ENCODE measurements around the gene HK1.

HK1 gene

DNA sequence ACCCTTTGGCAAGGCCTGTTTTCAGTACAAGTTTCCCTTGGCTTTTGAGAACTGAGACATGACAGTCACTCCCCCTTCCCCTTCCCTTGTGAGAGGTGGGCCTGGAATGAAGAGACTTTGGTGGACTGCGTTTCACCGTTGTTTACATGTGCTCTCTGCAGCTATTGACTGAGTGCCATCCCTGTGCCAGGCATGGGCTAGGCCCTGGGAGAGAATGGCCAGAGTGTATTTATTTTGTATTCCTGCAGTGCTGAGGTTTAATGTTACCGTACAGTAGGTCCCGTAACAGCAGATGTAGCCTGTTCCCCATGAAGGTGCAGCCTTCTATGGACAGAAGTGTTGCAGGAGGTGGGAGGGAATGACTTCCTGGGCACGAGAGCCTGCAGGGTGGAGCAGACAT is 88.4 kb downstream of the HK1 start:
- H3K27me3 Mint-ChIP-seq = no peaks in the 10 kb centered on the region
- H3K4me1 Mint-ChIP-seq = peaks cover 7% of the 10 kb centered on the region
- H3K9me3 Mint-ChIP-seq = no peaks in the 10 kb centered on the region
- no peak for ATAC-seq (replicated peaks; ENCODE audit: extremely low read depth, poor library complexity, severe bottlenecking)
- no peak overlapping the region for H3K4me3 Mint-ChIP-seq
- H3K36me3 Mint-ChIP-seq (ENCODE audit: insufficient read depth) = peaks cover 46% of the 10 kb centered on the region
- no peak overlapping the region for H3K27ac Mint-ChIP-seq (ENCODE audit: low read depth)
- DNase-seq (ENCODE audit: low spot score in 2 of 2) = no peak

DNA sequence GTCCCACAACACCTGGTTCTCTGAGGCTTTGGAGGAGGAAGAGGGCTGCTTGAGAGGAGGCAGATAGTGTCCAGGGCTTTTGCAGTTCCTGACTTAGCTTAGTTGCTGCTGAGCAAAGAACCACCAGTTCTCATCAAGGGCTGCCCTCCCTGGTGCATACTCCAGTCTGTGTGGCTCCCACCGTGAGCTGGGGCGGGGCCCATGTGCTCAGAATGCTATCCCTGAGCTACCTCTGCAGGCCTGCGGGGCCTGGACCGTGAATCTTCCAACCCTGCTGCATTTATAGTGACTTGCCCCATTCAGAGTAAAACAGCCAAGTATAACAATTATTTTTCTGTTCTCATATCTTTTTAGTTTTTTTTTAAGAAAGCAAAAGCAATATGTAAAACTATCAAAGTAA is 89.2 kb downstream of the HK1 start:
- Mint-ChIP-seq H3K4me1 (peaks cover 6% of the 10 kb centered on the region), H3K4me3 (no peak overlapping the region), H3K36me3 (ENCODE audit: insufficient read depth) (peaks cover 52% of the 10 kb centered on the region), H3K9me3 (no peaks in the 10 kb centered on the region), H3K27me3 (no peaks in the 10 kb centered on the region), H3K27ac (ENCODE audit: low read depth) (no peak overlapping the region)
- DNase-seq (ENCODE audit: low spot score in 2 of 2) (no peak), ATAC-seq (replicated peaks; ENCODE audit: extremely low read depth, poor library complexity, severe bottlenecking) (no peak)

DNA sequence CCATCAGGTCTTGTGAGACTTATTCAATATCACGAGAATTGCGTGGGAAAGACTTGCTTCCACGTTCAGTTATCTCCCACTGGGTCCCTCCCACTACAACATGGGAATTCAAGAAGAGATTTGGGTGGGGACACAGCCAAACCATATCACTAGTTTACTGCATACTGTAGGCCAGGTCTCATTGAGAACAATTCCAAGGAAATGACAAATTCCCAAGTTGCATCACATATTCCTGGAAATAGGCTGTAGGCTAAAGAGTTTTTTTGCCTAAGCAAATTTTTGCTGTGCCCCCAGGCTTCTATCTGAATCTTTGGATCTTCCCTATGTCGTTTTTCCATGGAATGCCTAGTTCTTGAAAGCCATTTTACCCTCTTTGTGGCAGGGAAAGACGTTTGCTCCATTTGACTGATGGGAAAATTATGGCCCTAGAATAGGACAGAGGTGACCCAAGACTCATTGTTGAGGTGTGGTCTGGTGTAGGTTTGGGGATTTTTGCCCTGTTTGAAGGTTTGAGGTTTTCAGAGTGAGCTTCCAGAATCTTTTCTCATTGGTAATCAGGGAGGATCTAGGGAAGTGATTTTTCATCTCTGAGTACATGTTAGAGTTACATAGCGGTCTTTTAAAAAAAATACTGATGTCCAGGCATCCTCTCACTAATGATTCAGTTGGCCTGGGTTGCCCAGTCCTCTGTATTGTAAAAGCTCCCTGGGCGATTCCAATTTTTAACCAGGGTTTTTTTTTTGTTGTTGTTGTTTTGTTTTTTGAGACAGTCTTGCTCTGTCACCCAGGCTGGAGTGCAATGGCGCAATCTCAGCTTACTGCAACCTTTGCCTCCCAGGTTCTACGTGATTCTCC is 94.1 kb downstream of the HK1 start:
- Mint-ChIP-seq H3K4me3 (no peak overlapping the region), H3K4me1 (peaks cover 6% of the 10 kb centered on the region), H3K27ac (ENCODE audit: low read depth) (no peak overlapping the region), H3K9me3 (no peaks in the 10 kb centered on the region), H3K27me3 (no peaks in the 10 kb centered on the region), H3K36me3 (ENCODE audit: insufficient read depth) (peaks cover 34% of the 10 kb centered on the region)
- DNase-seq (ENCODE audit: low spot score in 2 of 2) = no peak
- no peak for ATAC-seq (replicated peaks; ENCODE audit: extremely low read depth, poor library complexity, severe bottlenecking)

DNA sequence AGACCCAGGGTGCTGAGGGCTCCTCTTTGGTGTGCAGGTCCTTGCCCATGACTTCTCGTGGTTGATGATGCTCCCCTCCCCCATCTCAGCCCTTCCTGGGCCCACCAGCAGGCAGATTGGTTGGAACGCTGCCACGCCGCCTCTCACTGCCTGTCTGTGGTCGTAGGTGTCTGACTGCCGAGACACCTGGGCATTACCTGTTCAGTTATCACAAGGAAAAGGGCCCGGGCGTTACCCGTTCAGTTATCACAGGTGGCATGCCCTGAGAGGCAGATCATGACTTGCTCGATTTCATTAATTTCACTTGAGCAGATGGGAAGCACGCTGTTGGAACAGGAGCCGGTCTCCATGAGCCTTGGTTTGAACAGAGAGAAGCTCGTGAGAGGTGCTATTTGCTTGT is 95.9 kb downstream of the HK1 start:
- Mint-ChIP-seq H3K9me3 (no peaks in the 10 kb centered on the region), H3K36me3 (ENCODE audit: insufficient read depth) (peaks cover 36% of the 10 kb centered on the region), H3K4me3 (no peak overlapping the region), H3K4me1 (peaks cover 6% of the 10 kb centered on the region), H3K27ac (ENCODE audit: low read depth) (peak overlapping the region; percentile 90), H3K27me3 (no peaks in the 10 kb centered on the region)
- DNase-seq (ENCODE audit: low spot score in 2 of 2) (no peak), ATAC-seq (replicated peaks; ENCODE audit: extremely low read depth, poor library complexity, severe bottlenecking) (no peak)

DNA sequence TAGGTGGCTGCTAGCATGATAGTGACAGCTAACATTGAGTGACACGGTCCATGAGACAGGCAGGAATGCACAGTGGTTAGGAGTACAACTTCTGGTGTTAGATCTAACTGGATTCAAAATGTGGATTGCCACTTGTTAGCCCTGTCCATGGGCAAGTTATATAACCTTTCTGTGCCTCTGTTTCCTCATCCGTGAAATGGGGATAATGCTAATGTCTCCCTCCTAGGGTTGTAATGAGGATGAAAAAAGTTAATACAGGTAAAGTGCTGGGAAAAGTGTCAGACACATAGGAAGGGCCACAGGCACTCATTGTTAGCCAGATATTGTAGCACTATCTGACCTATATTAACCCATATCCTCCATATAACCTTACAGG is 96.6 kb downstream of the HK1 start:
- H3K36me3 Mint-ChIP-seq (ENCODE audit: insufficient read depth) = peaks cover 36% of the 10 kb centered on the region
- ATAC-seq (replicated peaks; ENCODE audit: extremely low read depth, poor library complexity, severe bottlenecking) (no peak), DNase-seq (ENCODE audit: low spot score in 2 of 2) (no peak)
- H3K4me3 Mint-ChIP-seq = no peak overlapping the region
- H3K4me1 Mint-ChIP-seq = peaks cover 6% of the 10 kb centered on the region
- no peaks in the 10 kb centered on the region for H3K27me3 Mint-ChIP-seq
- H3K27ac Mint-ChIP-seq (ENCODE audit: low read depth) = peak overlapping the region; percentile 90
- H3K9me3 Mint-ChIP-seq = no peaks in the 10 kb centered on the region

DNA sequence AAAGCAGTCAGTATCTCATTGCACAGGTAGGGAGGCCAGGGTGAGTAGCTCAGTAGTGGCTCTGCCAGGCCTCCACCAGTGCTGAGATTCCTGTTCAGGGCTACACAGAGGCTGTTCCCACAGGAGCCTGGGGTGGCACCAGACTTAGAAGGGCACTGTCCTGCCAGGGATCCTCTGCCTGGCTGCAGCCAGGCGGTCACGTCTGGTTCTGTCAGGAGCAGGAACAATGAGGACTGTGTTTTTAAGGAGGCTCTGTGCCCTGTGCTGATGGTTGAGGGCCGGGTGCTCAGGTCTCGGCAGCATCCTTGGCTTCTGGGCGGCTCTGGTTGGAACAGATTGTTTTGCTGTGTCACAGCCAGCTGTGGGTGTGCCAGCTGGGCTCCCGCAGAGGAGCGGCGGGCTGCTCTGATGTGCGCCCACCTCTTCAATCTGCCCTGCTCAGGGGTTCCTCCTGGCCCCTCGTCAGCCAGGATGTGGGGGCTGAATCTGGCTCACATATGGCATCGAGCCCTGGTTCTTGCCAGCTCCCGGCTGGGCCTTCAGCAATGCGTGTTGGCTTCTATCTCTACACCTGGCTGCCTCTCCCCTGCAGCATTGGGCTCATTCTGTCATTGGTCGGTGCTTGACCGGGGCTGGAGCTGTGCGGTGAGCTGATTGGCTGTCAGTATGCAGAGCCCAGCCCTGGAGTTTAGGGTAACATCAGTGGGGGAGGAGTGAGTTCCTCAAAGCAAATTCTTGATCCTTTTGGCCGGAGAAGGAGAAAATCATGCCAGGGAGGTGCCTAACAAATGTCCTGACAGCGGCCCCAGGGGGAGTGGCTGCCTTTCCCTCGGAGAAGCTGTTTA is 97.2 kb downstream of the HK1 start:
- Mint-ChIP-seq H3K9me3 (no peaks in the 10 kb centered on the region), H3K4me3 (no peak overlapping the region), H3K27ac (ENCODE audit: low read depth) (no peak overlapping the region), H3K36me3 (ENCODE audit: insufficient read depth) (peaks cover 35% of the 10 kb centered on the region), H3K27me3 (no peaks in the 10 kb centered on the region), H3K4me1 (peaks cover 6% of the 10 kb centered on the region)
- no peak for DNase-seq (ENCODE audit: low spot score in 2 of 2)
- no peak for ATAC-seq (replicated peaks; ENCODE audit: extremely low read depth, poor library complexity, severe bottlenecking)

DNA sequence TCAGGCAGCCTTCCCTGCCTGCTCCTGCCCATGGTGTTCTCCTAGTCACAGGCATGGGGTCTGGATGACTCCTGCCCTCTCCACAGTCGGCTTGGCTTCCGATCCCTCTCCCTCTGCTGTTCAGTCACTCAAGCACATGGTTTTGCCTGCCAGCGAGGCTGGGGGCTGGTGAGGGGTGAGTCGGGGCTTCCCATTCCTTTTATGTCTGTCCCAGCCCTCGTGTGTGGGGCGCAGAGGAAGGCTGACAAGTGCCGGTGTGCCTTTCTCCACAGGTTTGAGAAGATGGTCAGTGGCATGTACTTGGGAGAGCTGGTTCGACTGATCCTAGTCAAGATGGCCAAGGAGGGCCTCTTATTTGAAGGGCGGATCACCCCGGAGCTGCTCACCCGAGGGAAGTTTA is 98.4 kb downstream of the HK1 start:
- DNase-seq (ENCODE audit: low spot score in 2 of 2) = no peak
- Mint-ChIP-seq H3K4me1 (peaks cover 6% of the 10 kb centered on the region), H3K4me3 (no peak overlapping the region), H3K27me3 (no peaks in the 10 kb centered on the region), H3K27ac (ENCODE audit: low read depth) (no peak overlapping the region), H3K36me3 (ENCODE audit: insufficient read depth) (peaks cover 38% of the 10 kb centered on the region), H3K9me3 (no peaks in the 10 kb centered on the region)
- no peak for ATAC-seq (replicated peaks; ENCODE audit: extremely low read depth, poor library complexity, severe bottlenecking)

DNA sequence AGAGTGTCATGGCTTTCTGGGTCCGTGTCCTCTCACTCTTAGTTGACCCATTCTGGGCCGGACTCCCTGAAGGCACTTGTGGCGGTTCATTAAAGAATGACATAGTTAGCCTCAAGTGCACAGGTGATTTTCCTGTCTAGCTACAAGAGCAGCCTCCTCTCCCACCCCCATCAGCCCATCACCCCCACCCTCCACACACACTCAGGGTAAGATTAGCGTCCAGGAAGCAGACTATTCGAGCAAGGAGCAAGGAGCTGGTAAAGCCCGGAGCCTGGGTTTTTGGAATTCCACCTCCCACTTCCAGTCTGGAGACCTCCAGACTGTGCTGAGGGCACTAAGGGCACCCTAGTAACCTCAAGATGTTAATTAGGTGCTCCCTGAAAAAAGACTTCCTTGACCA is 98.9 kb downstream of the HK1 start:
- Mint-ChIP-seq H3K27ac (ENCODE audit: low read depth) (no peak overlapping the region), H3K4me1 (peaks cover 6% of the 10 kb centered on the region), H3K27me3 (no peaks in the 10 kb centered on the region), H3K9me3 (no peaks in the 10 kb centered on the region), H3K4me3 (no peak overlapping the region), H3K36me3 (ENCODE audit: insufficient read depth) (peaks cover 35% of the 10 kb centered on the region)
- DNase-seq (ENCODE audit: low spot score in 2 of 2) = no peak
- no peak for ATAC-seq (replicated peaks; ENCODE audit: extremely low read depth, poor library complexity, severe bottlenecking)

DNA sequence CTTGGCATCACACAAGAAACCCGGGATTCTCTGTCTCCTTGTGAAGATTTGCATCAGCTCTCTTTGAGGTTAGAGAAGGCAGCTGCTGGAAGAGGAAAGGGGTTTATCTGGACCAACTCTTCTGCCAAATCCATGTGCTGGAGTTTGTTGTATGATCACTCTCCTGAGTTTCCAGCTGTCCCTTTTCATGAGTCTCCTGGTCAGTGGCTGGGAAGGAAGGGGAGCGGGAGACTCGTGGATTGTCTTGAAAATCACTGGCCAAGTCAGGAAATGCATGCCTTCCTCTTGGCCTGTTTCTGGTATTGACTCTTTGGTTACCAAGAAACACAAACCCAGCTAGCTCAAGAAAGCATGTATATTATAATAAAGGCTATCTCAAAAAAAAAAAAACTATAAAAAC is 99.6 kb downstream of the HK1 start:
- Mint-ChIP-seq H3K27me3 (no peaks in the 10 kb centered on the region), H3K27ac (ENCODE audit: low read depth) (no peak overlapping the region), H3K4me3 (no peak overlapping the region), H3K36me3 (ENCODE audit: insufficient read depth) (peaks cover 34% of the 10 kb centered on the region), H3K4me1 (peaks cover 6% of the 10 kb centered on the region), H3K9me3 (no peaks in the 10 kb centered on the region)
- DNase-seq (ENCODE audit: low spot score in 2 of 2) (no peak), ATAC-seq (replicated peaks; ENCODE audit: extremely low read depth, poor library complexity, severe bottlenecking) (no peak)

DNA sequence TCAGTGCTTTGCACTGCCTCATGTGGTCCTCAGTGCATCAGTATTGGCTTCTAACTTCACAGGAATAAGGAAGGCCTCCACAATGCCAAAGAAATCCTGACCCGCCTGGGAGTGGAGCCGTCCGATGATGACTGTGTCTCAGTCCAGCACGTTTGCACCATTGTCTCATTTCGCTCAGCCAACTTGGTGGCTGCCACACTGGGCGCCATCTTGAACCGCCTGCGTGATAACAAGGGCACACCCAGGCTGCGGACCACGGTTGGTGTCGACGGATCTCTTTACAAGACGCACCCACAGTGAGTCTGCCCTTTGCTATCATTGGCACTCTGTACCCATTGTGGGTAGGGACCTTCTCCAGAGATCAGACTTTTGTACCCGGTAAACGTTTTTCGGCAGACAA is 101.5 kb downstream of the HK1 start:
- DNase-seq (ENCODE audit: low spot score in 2 of 2) = no peak
- H3K9me3 Mint-ChIP-seq = no peaks in the 10 kb centered on the region
- H3K4me1 Mint-ChIP-seq = no peaks in the 10 kb centered on the region
- H3K27ac Mint-ChIP-seq (ENCODE audit: low read depth) = no peak overlapping the region
- no peak overlapping the region for H3K4me3 Mint-ChIP-seq
- no peak for ATAC-seq (replicated peaks; ENCODE audit: extremely low read depth, poor library complexity, severe bottlenecking)
- H3K36me3 Mint-ChIP-seq (ENCODE audit: insufficient read depth) = peaks cover 42% of the 10 kb centered on the region
- no peaks in the 10 kb centered on the region for H3K27me3 Mint-ChIP-seq

DNA sequence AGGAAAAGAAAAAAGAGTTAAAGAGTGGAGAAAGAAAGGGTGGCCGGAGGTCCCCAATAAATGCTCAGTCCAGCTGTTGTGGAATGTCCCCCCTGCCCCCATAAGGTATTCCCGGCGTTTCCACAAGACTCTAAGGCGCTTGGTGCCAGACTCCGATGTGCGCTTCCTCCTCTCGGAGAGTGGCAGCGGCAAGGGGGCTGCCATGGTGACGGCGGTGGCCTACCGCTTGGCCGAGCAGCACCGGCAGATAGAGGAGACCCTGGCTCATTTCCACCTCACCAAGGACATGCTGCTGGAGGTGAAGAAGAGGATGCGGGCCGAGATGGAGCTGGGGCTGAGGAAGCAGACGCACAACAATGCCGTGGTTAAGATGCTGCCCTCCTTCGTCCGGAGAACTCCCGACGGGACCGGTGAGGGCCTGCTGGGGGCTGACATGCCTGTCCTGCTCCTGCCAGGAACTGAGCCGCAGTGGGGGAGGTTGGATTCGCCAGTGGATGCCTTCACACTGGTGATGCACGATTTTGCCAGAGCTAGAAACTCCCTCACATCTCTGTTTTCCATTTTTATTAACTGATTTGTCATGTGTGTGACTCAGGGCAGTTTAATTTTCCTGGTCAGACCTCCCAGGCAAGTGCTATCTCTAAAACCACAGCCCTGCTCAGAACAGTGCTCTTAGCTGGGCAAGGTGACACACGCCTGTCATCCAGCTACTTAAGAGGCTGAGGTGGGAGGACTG is 104.3 kb downstream of the HK1 start:
- Mint-ChIP-seq H3K27ac (ENCODE audit: low read depth) (no peak overlapping the region), H3K36me3 (ENCODE audit: insufficient read depth) (peaks cover 52% of the 10 kb centered on the region), H3K4me1 (no peaks in the 10 kb centered on the region), H3K27me3 (no peaks in the 10 kb centered on the region), H3K4me3 (no peak overlapping the region), H3K9me3 (no peaks in the 10 kb centered on the region)
- ATAC-seq (replicated peaks; ENCODE audit: extremely low read depth, poor library complexity, severe bottlenecking) (no peak), DNase-seq (ENCODE audit: low spot score in 2 of 2) (no peak)

DNA sequence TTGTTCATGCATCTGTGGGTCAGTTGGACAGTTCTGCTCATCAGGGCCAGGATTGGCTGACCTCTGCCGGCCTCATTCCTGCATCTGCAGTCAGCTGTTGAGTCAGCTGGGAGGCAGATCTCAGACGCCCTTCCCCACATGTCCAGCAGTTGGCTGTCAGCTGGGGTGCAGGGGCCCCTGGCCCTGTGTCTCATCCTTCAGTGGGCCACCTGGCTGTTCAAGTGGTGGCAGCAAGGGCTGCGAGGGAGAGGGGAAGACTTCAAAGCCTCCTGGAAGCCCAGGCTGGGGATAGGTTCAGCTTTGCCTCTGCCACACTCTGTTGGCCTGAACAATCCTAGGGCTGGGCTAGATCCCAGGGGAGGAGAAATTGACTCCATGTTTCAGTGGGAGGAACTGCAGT is 105.3 kb downstream of the HK1 start:
- Mint-ChIP-seq H3K9me3 (no peaks in the 10 kb centered on the region), H3K27ac (ENCODE audit: low read depth) (no peak overlapping the region), H3K4me1 (no peaks in the 10 kb centered on the region), H3K4me3 (no peak overlapping the region), H3K36me3 (ENCODE audit: insufficient read depth) (peaks cover 50% of the 10 kb centered on the region), H3K27me3 (no peaks in the 10 kb centered on the region)
- no peak for DNase-seq (ENCODE audit: low spot score in 2 of 2)
- no peak for ATAC-seq (replicated peaks; ENCODE audit: extremely low read depth, poor library complexity, severe bottlenecking)
